Karpas-422 (cell line): Measurements from ENCODE around the gene GAL. TPM values are rescaled to one million over a fixed set of nuclear protein-coding genes. Genes with fewer than 3 reads are reported as not detected.

Source experiments
- DNase-seq: peaks from one replicate; pipeline ENCODE4 v3.0.0-alpha.2; 2015
- H2AFZ ChIP-seq: fragments of 200-600 bp; sonication (generic); 2 replicates; pipeline ENCODE4 v1.6.1; 2014; ENCODE audit warnings: antibody characterized with exemption, low read length, mixed read lengths
- H3K27ac ChIP-seq: fragments of 200-600 bp; sonication (generic); 2 replicates; pipeline ENCODE4 v1.5.1; 2014; ENCODE audit warnings: mild to moderate bottlenecking, low read length, moderate library complexity
- H3K27me3 ChIP-seq: fragments of 200-600 bp; sonication (generic); 2 replicates; pipeline ENCODE4 v1.6.1; 2014; ENCODE audit warnings: low read length, mixed read lengths
- H3K36me3 ChIP-seq: fragments of 200-600 bp; sonication (generic); 2 replicates; pipeline ENCODE4 v1.6.1; 2014; ENCODE audit warnings: low read length, mixed read lengths; ENCODE audit not compliant: insufficient read depth
- H3K4me1 ChIP-seq: fragments of 200-600 bp; sonication (generic); 2 replicates; pipeline ENCODE4 v1.6.1; 2014; ENCODE audit warnings: mild to moderate bottlenecking, low read length, mixed read lengths
- H3K4me2 ChIP-seq: fragments of 200-600 bp; sonication (generic); 2 replicates; pipeline ENCODE4 v1.6.1; 2014; ENCODE audit warnings: low read length, low read depth, mild to moderate bottlenecking; ENCODE audit not compliant: poor library complexity, severe bottlenecking
- H3K4me3 ChIP-seq: fragments of 200-600 bp; sonication (generic); 2 replicates; pipeline ENCODE4 v1.5.1; 2014; ENCODE audit warnings: mild to moderate bottlenecking, antibody characterized with exemption, low read length, mixed read lengths
- H3K79me2 ChIP-seq: fragments of 200-600 bp; sonication (generic); 2 replicates; pipeline ENCODE4 v1.6.1; 2014; ENCODE audit warnings: mild to moderate bottlenecking, low read length, mixed read lengths
- H3K9ac ChIP-seq: fragments of 200-600 bp; sonication (generic); 2 replicates; pipeline ENCODE4 v1.6.0; 2014; ENCODE audit warnings: low read length
- H3K9me2 ChIP-seq: fragments of 200-600 bp; sonication (generic), shearing (Covaris generic); replicated peaks from 2 replicates; pipeline ENCODE4 v1.6.0; 2014; ENCODE audit warnings: mild to moderate bottlenecking, low read length, moderate library complexity; ENCODE audit not compliant: insufficient read depth
- H3K9me3 ChIP-seq: fragments of 300-700, 200-600 bp; sonication (generic); 2 replicates; pipeline ENCODE4 v1.6.1; 2014; ENCODE audit warnings: low read length, mixed read lengths
- H4K20me1 ChIP-seq: fragments of 200-600 bp; sonication (generic); 2 replicates; pipeline ENCODE4 v1.6.1; 2014; ENCODE audit warnings: mild to moderate bottlenecking, antibody characterized with exemption, low read length, low read depth; ENCODE audit not compliant: insufficient read depth
- total RNA-seq: library from RNA; depleted of rRNA; stranded (reverse); fragments of >200 nt; shearing (Covaris generic); gene quantifications from 2 replicates; pipeline ENCODE4 v1.2.3, GENCODE V29; 2014; ENCODE audit warnings: low replicate concordance

GAL gene
- total RNA-seq, 1 experiment from 2014 or later: not detected

DNA sequence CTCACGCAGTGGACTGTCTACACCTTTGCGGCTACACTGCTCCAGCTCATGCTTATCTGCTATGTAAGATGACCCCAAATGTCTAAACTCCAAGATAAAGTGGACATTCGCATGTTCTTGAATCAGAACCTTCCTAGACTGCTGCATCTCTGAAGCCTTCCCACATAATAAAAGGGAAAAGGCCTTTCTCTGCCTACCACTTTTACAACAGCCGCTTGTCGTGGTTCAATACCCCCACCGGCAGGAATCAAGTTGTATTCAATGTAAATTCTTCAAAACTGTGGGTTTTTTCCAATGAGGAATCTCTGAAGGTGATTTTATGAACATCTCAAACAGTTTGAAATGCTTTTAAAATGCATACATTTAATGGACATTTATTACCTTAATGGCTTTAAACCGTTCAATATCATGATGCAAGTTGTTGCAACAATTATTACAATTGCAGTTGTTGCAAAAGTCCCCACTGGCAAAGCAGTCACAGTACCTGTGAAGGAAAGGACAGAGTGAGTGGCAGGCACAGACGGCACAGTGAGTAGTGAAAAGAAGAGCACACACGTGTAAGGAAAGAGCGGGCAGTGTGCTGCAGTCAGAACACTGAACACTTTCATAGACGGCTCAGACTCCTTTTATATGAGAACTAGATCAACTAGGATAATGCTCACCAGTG lies 31.2 kb downstream of the GAL start:
- no peak overlapping the region for H3K9ac ChIP-seq
- H3K4me2 ChIP-seq: no peak overlapping the region
- no peak overlapping the region for H3K4me3 ChIP-seq
- DNase-seq: no peak
- no peaks in the 10 kb centered on the region for H3K9me3 ChIP-seq
- H3K27ac ChIP-seq: no peak overlapping the region
- no peaks in the 10 kb centered on the region for H3K4me1 ChIP-seq
- no peak overlapping the region for H2AFZ ChIP-seq
- H3K79me2 ChIP-seq: no peaks in the 10 kb centered on the region
- H4K20me1 ChIP-seq: no peaks in the 10 kb centered on the region
- no peaks in the 10 kb centered on the region for H3K27me3 ChIP-seq
- H3K9me2 ChIP-seq: no peaks in the 10 kb centered on the region
- no peaks in the 10 kb centered on the region for H3K36me3 ChIP-seq

DNA sequence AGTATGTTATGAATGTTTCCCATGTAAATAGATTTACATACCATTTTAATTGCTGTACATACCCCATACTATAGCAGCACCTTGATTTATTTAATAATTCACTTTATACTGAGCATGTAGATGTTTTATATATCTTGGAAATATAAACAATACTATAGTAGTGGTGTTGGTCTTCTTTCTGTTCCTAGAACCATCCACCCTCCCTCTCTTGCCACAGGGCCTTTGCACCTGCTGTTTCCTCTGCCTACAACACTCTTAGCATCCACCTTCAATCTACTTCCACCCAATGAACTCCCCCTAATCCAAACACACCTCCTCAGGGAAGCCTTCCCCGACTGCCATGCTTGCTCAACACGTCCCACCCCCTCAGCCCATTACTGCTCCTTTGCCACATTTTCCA lies 36.7 kb downstream of the GAL start:
- no peak overlapping the region for H3K4me2 ChIP-seq

DNA sequence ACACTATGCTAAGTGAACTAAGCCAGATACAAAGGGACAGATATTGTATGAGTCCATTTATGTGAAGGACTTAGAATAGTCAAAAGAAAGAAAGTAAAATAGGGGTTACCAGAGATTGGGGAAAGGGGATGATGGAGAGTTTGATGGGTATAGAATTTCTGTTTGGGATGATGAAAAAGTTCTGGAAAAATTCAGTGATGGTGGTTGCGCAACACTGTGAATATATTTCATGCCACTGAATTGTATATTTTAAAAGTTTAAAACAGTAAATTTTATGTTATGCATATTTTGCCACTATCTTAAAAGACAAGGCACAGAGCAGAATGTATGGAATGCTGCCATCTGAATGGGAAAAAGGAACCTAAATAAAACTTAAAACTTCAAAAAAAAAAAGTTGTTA lies 37.8 kb downstream of the GAL start:
- Histone ChIP-seq H4K20me1 (no peaks in the 10 kb centered on the region), H3K27me3 (no peaks in the 10 kb centered on the region)
- no peak for DNase-seq

More for the DNA sequence above, 36.7 kb downstream of the GAL start:
- H3K9me3 ChIP-seq: no peaks in the 10 kb centered on the region
- no peak for DNase-seq
- no peak overlapping the region for H2AFZ ChIP-seq
- H3K9ac ChIP-seq: no peak overlapping the region
- H3K36me3 ChIP-seq: no peaks in the 10 kb centered on the region
- no peaks in the 10 kb centered on the region for H3K27me3 ChIP-seq
- H3K4me1 ChIP-seq: no peaks in the 10 kb centered on the region
- H3K79me2 ChIP-seq: no peaks in the 10 kb centered on the region
- H4K20me1 ChIP-seq: no peaks in the 10 kb centered on the region
- H3K4me3 ChIP-seq: no peak overlapping the region
- no peak overlapping the region for H3K27ac ChIP-seq
- no peaks in the 10 kb centered on the region for H3K9me2 ChIP-seq

DNA sequence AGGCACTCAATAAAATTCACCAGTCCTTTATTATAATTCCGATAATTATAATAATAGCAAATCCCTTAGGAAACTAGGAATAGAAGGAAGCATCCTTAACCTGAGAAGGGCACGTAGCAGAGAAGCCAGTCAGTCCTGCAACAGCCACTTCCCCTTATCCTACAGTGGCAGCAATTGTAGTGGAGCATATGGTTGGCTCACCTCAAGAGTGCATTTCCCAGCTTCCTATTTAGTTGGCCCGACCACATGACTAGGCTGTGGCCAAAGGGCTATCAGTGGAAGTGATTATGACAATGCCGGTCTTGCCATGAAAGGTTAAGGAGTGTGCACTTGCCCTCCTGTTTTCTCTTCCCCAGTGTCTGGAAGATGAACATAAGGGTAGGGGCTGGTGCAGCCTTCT lies 39.9 kb downstream of the GAL start:
- H3K27me3 ChIP-seq: no peaks in the 10 kb centered on the region
- DNase-seq: no peak
- H3K9ac ChIP-seq: no peak overlapping the region
- H3K9me2 ChIP-seq: no peaks in the 10 kb centered on the region
- H3K4me1 ChIP-seq: no peaks in the 10 kb centered on the region
- H3K27ac ChIP-seq: no peak overlapping the region
- H4K20me1 ChIP-seq: 0 out of 2 replicates have a peak, but pooled peaks cover 3% of the 10 kb centered on the region
- H3K79me2 ChIP-seq: no peaks in the 10 kb centered on the region
- H3K4me3 ChIP-seq: no peak overlapping the region
- H3K36me3 ChIP-seq: no peaks in the 10 kb centered on the region
- no peaks in the 10 kb centered on the region for H3K9me3 ChIP-seq
- H2AFZ ChIP-seq: no peak overlapping the region
- no peak overlapping the region for H3K4me2 ChIP-seq

More for the DNA sequence above, 37.8 kb downstream of the GAL start:
- Histone ChIP-seq H3K4me3 (no peak overlapping the region), H3K4me1 (no peaks in the 10 kb centered on the region), H3K9ac (no peak overlapping the region), H3K79me2 (no peaks in the 10 kb centered on the region), H3K36me3 (no peaks in the 10 kb centered on the region), H3K9me2 (no peaks in the 10 kb centered on the region), H3K4me2 (no peak overlapping the region), H2AFZ (no peak overlapping the region), H3K9me3 (no peaks in the 10 kb centered on the region), H3K27ac (no peak overlapping the region)

DNA sequence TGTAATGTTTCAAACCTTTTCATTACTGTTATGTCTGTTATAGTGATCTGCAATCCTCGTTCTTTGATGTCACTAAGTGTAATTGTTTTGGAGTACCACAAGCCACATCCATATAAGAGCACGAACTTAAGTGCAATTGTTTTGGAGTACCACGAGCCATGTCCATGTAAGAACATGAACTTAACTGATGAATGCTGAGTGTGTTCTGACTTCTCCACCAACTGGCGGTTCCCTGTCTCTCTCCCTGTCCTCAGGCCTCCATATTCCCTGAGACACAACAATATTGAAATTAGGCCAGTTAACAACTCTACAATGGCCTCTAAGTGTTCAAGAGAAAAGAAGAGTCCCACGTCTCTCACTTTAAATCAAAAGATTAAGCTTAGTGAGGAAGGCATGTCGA lies 43.4 kb downstream of the GAL start:
- H3K9me2 ChIP-seq: no peaks in the 10 kb centered on the region

DNA sequence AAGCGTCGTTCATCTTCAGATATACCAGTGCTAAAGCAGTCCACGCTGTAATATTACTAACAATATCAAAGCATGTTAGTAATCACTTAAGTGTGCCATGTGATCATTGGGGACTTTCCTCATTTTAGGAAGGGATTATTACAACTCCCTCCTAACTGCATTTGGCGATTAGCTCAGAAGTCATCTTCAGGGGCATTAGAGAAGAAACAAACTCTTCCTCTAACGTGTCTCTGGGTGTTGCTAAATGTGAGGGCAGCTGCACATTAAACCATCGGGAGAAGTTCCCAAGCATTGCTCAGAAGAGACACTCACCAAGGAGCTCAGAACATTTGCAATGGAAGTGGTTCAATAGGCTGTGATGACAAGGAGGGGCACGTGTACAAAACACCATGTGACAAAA lies 49.8 kb downstream of the GAL start:
- H3K36me3 ChIP-seq: no peaks in the 10 kb centered on the region
- no peaks in the 10 kb centered on the region for H3K9me3 ChIP-seq
- H3K4me1 ChIP-seq: no peaks in the 10 kb centered on the region
- no peak overlapping the region for H2AFZ ChIP-seq
- H3K79me2 ChIP-seq: no peaks in the 10 kb centered on the region
- no peaks in the 10 kb centered on the region for H3K9me2 ChIP-seq
- H3K27ac ChIP-seq: no peak overlapping the region
- no peak overlapping the region for H3K4me3 ChIP-seq
- no peak overlapping the region for H3K9ac ChIP-seq
- H4K20me1 ChIP-seq: no peaks in the 10 kb centered on the region
- DNase-seq: no peak
- no peak overlapping the region for H3K4me2 ChIP-seq
- no peaks in the 10 kb centered on the region for H3K27me3 ChIP-seq

More for the DNA sequence above, 43.4 kb downstream of the GAL start:
- Histone ChIP-seq H3K4me2 (no peak overlapping the region), H4K20me1 (0 out of 2 replicates have a peak, but pooled peaks cover 3% of the 10 kb centered on the region), H3K4me1 (no peaks in the 10 kb centered on the region), H3K27me3 (no peaks in the 10 kb centered on the region), H3K27ac (no peak overlapping the region), H3K9ac (no peak overlapping the region), H3K9me3 (no peaks in the 10 kb centered on the region), H3K36me3 (no peaks in the 10 kb centered on the region), H2AFZ (no peak overlapping the region), H3K4me3 (no peak overlapping the region), H3K79me2 (no peaks in the 10 kb centered on the region)
- DNase-seq: no peak

DNA sequence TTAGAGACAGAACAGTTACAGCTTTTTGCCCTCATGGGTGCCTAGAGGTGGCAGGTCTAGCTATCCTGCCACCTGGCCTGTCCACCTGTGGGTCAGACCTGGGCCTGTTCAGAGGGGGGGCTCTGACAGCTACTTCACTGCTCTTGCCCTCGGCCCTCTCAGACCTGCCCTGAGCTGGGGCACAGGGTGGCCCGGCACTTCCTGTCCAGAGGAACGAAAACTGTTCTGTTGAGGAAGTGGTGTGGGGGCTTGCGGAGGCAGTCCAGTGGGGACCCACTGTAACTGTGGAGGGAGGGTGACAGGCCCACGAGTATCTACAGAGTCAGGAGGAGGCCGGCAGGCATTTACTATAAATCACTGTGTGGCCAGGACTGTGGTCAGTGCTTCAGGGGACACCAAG lies 50.8 kb downstream of the GAL start:
- no peaks in the 10 kb centered on the region for H3K9me2 ChIP-seq
- no peaks in the 10 kb centered on the region for H3K79me2 ChIP-seq
- no peak for DNase-seq
- no peak overlapping the region for H3K4me2 ChIP-seq
- no peaks in the 10 kb centered on the region for H3K36me3 ChIP-seq
- no peaks in the 10 kb centered on the region for H3K27me3 ChIP-seq
- H3K9me3 ChIP-seq: no peaks in the 10 kb centered on the region
- no peak overlapping the region for H2AFZ ChIP-seq
- no peak overlapping the region for H3K27ac ChIP-seq
- no peak overlapping the region for H3K4me3 ChIP-seq
- no peaks in the 10 kb centered on the region for H4K20me1 ChIP-seq
- no peaks in the 10 kb centered on the region for H3K4me1 ChIP-seq
- no peak overlapping the region for H3K9ac ChIP-seq

DNA sequence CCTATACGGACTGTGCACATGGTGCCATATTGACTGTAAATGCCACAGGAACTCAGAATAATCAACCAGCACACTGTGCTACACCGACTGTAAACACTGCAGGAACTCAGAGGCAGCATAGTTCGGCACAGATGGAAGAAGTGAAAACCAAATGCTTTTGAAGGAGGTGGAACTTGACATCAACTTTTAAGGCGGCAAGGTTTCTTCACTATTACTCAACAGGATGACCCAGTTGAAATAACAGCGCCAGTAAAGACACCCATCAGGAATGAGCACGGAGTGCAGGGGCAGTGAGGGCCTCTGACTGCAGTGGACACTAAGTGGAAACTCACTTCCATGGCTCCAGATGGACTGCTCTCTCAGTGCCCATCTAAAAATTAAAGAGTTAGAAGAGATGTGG lies 51.3 kb downstream of the GAL start:
- Histone ChIP-seq H3K36me3 (no peaks in the 10 kb centered on the region), H3K9me3 (no peaks in the 10 kb centered on the region), H3K79me2 (no peaks in the 10 kb centered on the region), H3K9ac (no peak overlapping the region), H2AFZ (no peak overlapping the region), H3K9me2 (no peaks in the 10 kb centered on the region), H3K4me2 (no peak overlapping the region), H4K20me1 (no peaks in the 10 kb centered on the region), H3K27me3 (no peaks in the 10 kb centered on the region), H3K4me3 (no peak overlapping the region), H3K4me1 (no peaks in the 10 kb centered on the region), H3K27ac (no peak overlapping the region)
- no peak for DNase-seq
